Prostate gland (tissue), 2 donors: ENCODE results near the gene MYBBP1A. TPM values are rescaled to one million over a fixed set of nuclear protein-coding genes. Genes with fewer than 3 reads are reported as not detected.

Experiments
- DNase-seq: peaks from one replicate; pipeline ENCODE4 v3.0.0-alpha.2; 2019; ENCODE audit warnings: low spot score
- H3K27ac ChIP-seq, 2 donors: fragments of 200-600 bp; sonication (generic); 2 replicates each; pipeline ENCODE4 v1.5.1; 2017 to 2019
- H3K27me3 ChIP-seq: fragments of 200-600 bp; sonication (generic); replicated peaks from 2 replicates; pipeline ENCODE4 v1.5.1; 2019; ENCODE audit not compliant: insufficient read depth
- H3K36me3 ChIP-seq, 2 donors: fragments of 200-600 bp; sonication (generic); 1 replicate in 1 of 2; 2 replicates in 1 of 2; pipeline versions ENCODE4 v1.5.1 to v1.8.1; 2017 to 2019
- H3K4me1 ChIP-seq: fragments of 200-600 bp; sonication (generic); replicated peaks from 2 replicates; pipeline ENCODE4 v1.5.1; 2019
- H3K4me3 ChIP-seq, 2 donors: fragments of 200-600 bp; sonication (generic); 2 replicates each; pipeline ENCODE4 v1.5.1; 2017 to 2019
- H3K9me3 ChIP-seq: fragments of 200-600 bp; sonication (generic); 2 replicates; pipeline ENCODE4 v1.5.1; 2017
- CTCF ChIP-seq, 4 experiments: fragments of 200-600 bp in 2 of 4; fragments of 450-650 bp in 2 of 4; sonication (generic) in 2 of 4; IDR thresholded peaks; 1 replicate in 3 of 4; 2 replicates in 1 of 4; pipeline ENCODE4 v1.5.1; 2016 to 2019; ENCODE audit warnings: antibody characterized with exemption in 4 of 4, mild to moderate bottlenecking in 2 of 4, moderate library complexity in 2 of 4
- POLR2A ChIP-seq: fragments of 450-650 bp; IDR thresholded peaks from one replicate; pipeline ENCODE4 v1.6.1; 2016; ENCODE audit warnings: antibody characterized with exemption, mild to moderate bottlenecking
- POLR2AphosphoS5 ChIP-seq: sonication (generic); formaldehyde crosslinking; IDR thresholded peaks from one replicate; pipeline ENCODE4 v1.6.1; 2017; ENCODE audit warnings: antibody characterized with exemption
- WGBS: methylation state at CpG from one replicate; pipeline ENCODE4 v1.1.5; 2018; 5-methylcytosine and 5-hydroxymethylcytosine counted together
- intact Hi-C: fragments of 100-400 bp; cut with DNase I; formaldehyde crosslinking; loops from one replicate; pipeline ENCODE4 v1.14.2; 2022
- total RNA-seq, 2 donors: library from RNA; depleted of rRNA; stranded (reverse); fragments of >200 nt; gene quantifications; one replicate each; pipeline ENCODE4 v1.1.0, GENCODE V29; 2016

Gene MYBBP1A
- total RNA-seq, 2 donors from 2014 or later: 44.4 to 71.2 TPM

GRCh38 chr17:4502466-4503154 lies 52.6 kb downstream of the MYBBP1A start:
- WGBS: 74% methylated on average over 18 of the region's 18 CpGs
- no peak for DNase-seq
- H3K4me3 ChIP-seq: no peak overlapping the region
- peaks cover 8% of the 10 kb centered on the region for H3K27me3 ChIP-seq
- no peaks in the 10 kb centered on the region for H3K36me3 ChIP-seq
- no peak overlapping the region for H3K27ac ChIP-seq
- intact Hi-C loops: no loop called here
- H3K9me3 ChIP-seq: no peaks in the 10 kb centered on the region
- TF ChIP-seq CTCF (IDR thresholded peaks at IDR 0.05): no peak
- peaks cover 3% of the 10 kb centered on the region for H3K4me1 ChIP-seq

- Histone ChIP-seq H3K27ac (no peak overlapping the region), H3K9me3 (no peaks in the 10 kb centered on the region), H3K36me3 (no peaks in the 10 kb centered on the region), H3K4me3 (no peak overlapping the region), H3K27me3 (peaks cover 8% of the 10 kb centered on the region), H3K4me1 (peaks cover 3% of the 10 kb centered on the region)
- WGBS: 35% methylated on average over 3 of the region's 3 CpGs
- DNase-seq: no peak
- intact Hi-C loops: no loop called here
- no peak for TF ChIP-seq POLR2AphosphoS5
- no peak for TF ChIP-seq CTCF (IDR thresholded peaks at IDR 0.05)
- no peak for TF ChIP-seq POLR2A
Measured at GRCh38 chr17:4501295-4501949, 53.8 kb downstream of the MYBBP1A start.

GRCh38 chr17:4500191-4500571 lies 55.0 kb downstream of the MYBBP1A start:
- WGBS: 35% methylated on average over 7 of the region's 7 CpGs
- peaks cover 3% of the 10 kb centered on the region for H3K4me1 ChIP-seq
- DNase-seq: no peak
- H3K36me3 ChIP-seq: no peaks in the 10 kb centered on the region
- intact Hi-C loops: no loop called here
- no peaks in the 10 kb centered on the region for H3K9me3 ChIP-seq
- H3K4me3 ChIP-seq: peak overlapping the region in 1 of 2 donors; percentile 33
- H3K27me3 ChIP-seq: peaks cover 8% of the 10 kb centered on the region
- TF ChIP-seq CTCF (IDR thresholded peaks at IDR 0.05) (no peak), POLR2AphosphoS5 (no peak), POLR2A (no peak)
- H3K27ac ChIP-seq: no peak overlapping the region

DNA sequence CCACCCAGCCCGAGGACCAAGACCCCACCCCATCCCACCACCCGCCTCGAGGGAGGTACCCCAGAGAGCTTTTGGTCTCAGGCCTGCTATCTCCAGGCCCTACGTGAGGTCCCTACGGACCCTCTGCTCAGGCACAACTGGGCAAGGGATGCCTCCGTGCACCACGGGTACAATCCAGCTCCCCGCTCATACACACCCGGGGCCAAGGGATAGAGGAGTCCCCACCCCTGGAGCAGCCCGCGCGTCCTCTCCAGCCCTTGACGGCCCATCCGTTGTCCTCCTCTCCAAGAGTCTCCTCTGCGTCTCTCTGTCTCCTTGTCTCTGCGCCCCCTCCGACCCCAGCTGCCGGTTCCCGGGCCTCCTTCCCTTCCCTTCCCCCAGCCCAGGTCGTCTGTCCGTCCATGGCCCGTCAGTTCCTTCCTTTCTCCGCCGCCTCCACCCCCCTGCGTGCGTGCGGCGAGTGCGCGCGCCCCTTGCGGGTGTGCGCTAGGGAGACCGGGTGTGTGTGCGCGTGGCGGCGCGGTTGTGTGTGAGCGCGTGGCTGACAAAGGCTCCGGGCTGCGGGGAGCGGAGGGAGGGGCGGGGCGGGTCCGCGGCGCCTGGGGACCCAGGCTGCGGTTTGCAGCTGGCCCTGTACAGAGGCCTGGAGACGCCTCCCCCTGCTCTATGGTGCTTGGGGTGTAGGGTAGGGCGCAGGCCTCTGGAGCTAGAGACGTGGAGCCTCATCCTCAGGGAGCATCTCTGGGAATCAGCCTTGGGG lies 55.6 kb downstream of the MYBBP1A start:
- Histone ChIP-seq H3K27ac (no peak overlapping the region), H3K4me1 (peaks cover 3% of the 10 kb centered on the region), H3K36me3 (no peaks in the 10 kb centered on the region), H3K4me3 (peak overlapping the region; percentile 21 to 33), H3K9me3 (no peaks in the 10 kb centered on the region), H3K27me3 (peaks cover 8% of the 10 kb centered on the region)
- intact Hi-C loops: no loop called here
- WGBS: 1% methylated on average over 52 of the region's 53 CpGs
- TF ChIP-seq POLR2AphosphoS5 (no peak), CTCF (IDR thresholded peaks at IDR 0.05) (no peak), POLR2A (no peak)
- DNase-seq: no peak
